GM19463 (cell line): ENCODE data around the gene PLAC8.
A peak's percentile ranks its signal among the peaks of the same experiment; 100 is the strongest.
"Not testable (repeated sequence)": the region's sequence is repeated elsewhere in the genome, so short reads cannot be mapped to it uniquely, and the experiment has no call there.

ENCODE experiments used
- ATAC-seq: cut with Tn5 transposase; IDR thresholded peaks from one replicate; pipeline ENCODE4 v1.9.1; 2021; ENCODE audit warnings: mild to moderate bottlenecking, moderate library complexity; ENCODE audit not compliant: unreplicated experiment

Gene PLAC8

DNA sequence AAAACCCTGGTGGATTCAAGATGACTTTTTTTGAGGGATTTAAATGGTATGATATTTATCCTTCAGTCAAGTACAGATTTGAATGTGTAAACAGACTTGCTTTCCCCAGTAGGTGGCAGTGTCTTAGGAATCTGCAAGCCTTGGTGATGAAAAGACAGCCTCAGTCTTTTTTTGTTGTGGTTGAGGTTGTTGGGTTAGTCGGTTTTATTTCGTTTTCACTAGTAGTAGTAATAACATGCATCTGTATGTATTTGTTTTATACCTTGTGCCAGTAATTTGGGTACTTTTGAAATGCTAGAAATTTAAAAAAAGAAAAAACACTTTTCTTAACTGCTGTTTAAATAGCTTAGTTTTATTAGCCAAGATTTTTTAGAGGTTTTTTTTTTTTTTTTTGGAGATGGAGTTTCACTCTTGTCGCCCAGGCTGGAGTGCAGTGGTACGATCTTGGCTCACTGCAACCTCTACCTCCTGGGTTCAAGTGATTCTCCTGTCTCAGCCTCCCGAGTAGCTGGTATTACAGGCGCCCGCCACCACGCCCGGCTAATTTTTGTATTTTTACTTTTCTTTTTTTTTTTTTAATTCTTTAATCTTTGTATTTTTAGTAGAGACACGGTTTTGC is 40.3 kb downstream of the PLAC8 start:
- peak; percentile 69 for ATAC-seq

DNA sequence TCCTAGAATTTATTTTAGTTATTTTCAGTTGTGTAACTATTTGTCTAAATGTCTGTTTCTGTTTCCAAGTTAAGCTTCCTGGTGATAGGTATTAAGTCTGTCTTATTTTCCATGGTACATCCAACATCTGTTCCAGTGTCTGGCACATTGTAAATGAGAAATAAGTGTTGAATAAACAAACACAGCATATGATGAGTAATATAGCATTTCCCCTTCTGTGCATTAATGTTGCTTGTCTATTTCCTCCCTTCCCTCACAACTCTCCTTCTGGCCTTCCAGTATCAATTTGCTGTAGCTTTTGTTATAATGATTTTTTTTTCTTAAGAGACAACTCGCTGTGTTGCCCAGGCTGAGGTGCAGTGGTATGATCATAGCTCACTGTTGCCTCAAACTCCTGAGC is 43.4 kb downstream of the PLAC8 start:
- ATAC-seq: no peak

DNA sequence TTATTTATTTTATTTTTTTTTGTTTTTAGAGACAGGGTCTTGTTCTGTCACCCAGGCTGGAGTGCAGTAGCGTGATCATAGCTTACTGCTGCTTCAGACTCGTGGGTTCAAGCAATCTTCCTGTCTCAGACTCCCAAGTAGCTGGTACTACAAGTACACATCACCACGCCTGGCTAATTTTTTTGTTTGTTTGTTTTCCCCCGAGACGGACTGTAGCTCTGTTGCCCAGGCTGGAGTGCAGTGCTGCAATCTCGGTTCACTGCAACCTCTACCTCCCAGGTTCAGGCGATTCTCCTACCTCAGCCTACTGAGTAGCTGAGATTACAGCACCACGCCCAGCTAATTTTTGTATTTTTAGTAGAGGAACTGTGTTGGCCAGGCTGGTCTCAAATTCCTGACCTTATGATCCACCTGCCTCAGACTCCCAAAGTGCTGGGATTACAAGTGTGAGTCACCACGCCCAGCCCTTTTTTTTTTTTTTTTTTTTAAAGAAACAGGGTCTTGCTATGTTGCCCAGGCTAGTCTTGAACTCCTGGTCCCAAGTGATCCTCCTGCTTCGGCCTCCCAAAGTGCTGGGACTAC is 47.4 kb downstream of the PLAC8 start:
- no peak for ATAC-seq

DNA sequence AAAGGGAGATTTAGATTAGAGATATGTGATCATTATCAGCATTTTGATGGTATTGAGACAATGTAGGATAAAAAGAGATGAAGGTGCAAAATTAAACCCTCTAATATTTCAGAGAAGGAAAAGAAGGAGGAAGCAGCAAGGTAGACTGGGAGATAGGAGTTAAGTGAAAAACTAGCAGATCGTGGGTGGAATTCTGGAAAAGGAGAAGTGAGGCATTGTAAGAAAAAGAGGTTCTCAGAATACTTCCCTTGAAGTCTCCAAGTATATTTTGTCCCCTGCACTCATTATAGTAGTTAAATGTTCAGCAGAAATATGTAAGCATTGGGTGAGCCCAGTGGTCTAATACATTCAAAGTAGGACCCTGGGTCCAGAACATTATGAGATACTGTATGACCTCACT is 49.3 kb downstream of the PLAC8 start:
- ATAC-seq: no peak

DNA sequence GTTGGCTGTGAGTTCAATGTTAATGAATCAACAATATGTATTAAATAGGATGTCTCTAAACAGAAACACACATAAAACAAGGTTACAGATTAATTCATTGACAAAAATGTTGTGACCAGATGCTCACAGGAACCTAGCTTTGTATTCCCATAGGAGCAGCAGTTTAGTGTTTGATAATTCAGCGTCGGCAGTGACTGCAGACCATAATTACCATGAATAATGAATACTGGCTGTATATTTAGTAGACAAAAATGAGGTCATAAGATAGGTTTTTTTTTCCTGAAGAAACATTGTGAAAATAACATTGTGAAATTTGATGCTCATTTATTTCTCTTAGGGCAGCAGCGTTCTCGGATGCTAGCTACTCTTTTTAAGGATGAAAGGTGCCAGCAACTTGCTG is 51.8 kb downstream of the PLAC8 start:
- ATAC-seq: no peak

DNA sequence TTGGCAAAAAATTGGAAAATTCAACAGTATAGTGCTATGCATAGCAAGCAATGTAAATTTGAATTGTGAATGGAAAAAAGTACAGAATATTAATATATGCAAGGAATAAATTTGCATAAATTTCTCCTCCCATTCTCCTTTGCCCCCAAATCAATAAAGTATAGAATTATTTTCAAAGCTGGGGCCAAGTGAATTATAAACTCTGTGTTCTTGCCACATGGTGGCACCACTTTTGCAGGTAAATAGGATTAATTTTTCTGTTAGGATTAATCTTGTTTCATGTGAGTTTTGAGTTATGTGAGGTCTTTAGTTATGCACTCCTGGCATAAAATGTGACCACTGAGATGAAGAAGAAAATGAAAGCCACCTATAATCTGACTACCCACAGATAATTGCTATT is 59.6 kb downstream of the PLAC8 start:
- ATAC-seq: no peak

DNA sequence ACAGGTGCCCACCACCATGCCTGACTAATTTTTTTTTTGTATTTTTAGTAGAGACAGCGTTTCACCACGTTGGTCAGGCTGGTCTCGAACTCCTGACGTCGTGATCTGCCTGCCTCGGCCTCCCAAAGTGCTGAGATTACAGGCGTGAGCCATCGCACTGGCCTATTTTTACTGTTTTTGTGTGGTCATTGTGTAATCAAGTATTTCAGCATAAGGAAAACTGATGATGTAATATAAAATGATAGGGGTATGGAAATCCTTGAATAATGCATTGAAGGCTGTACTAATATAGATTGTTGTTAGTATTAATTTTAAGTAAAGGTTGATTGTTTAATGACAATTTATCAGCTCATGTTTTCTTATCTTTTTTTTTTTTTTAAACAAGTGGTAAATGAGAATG is 65.7 kb downstream of the PLAC8 start:
- ATAC-seq: not testable (repeated sequence)

DNA sequence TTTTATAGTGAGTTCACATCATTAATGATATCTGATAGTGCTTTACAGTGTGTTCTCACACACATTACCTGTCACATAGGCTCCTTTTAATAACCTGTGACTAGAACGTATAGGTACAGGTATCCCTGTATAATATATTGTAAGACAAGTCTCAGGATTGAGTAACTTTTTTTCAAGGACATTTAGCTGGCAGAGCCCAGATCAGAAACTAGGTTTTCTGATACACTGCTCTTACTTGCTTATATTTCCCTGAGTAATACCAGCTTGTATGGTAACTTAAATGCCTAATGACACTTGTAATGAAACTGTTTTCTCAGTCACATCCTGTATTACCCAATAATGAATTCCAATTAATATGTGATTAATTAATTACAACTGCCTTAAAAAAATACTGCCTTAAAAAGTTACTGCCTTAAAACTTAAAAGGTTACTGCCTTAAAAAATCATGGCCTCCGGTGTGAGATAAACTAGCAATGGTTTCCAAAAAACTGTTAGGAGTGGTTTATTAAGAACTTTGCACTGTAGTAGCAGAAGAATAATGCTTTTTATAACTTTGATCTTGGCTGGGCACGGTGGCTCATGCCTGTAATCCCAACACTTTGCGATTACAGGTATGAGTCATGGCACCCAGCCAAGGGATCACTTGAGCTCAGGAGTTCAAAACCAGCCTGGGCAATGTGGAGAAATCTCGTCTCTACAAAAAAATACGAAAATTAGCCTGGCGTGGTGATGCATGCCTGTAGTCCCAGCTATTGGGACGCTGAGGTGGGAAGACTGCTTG is 67.6 kb downstream of the PLAC8 start:
- no peak for ATAC-seq

DNA sequence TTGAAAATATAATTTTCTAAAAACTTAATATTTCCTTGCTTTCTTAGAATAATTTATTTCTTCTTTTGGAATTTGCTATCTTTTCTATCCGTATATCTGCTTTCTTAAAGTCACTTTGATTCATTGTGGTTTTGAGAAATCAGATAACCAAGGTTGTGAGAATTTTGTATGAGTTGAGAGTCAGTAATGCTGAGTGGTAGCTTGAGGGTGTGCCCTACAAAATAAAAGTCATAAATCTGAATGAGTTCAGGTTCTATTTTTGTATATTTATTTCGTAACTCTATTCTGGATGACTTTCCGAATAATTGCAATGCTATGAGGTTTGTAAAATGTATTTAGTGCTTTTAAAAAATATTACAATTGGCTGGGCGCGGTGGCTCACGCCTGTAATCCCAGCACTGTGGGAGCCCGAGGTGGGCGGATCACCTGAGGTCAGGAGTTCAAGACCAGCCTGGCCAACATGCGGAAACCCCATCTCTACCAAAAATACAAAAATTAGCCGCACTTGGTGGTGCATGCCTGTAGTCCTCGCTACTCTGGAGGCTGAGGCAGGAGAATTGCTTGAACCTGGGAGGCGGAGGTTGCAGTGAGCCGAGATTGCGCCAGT is 70.6 kb downstream of the PLAC8 start:
- ATAC-seq: no peak

DNA sequence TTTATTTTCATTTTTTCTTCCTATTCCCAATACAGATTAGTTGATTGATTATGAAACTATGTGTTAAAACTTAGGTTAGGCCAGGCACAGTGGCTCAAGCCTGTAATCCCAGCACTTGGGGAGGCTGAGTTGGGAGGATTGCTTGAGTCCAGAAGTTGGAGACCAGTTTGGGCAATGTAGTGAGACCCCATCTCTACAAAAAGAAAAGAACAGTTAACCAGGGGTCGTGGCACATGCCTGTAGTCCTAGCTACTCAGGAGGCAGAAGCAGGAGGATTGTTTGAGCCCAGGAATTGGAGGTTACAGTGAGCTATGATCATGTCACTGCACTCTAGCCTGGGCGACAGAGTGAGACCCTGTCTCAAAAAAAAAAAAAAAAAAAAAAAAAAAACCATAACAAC is 71.4 kb downstream of the PLAC8 start:
- not testable (repeated sequence) for ATAC-seq

DNA sequence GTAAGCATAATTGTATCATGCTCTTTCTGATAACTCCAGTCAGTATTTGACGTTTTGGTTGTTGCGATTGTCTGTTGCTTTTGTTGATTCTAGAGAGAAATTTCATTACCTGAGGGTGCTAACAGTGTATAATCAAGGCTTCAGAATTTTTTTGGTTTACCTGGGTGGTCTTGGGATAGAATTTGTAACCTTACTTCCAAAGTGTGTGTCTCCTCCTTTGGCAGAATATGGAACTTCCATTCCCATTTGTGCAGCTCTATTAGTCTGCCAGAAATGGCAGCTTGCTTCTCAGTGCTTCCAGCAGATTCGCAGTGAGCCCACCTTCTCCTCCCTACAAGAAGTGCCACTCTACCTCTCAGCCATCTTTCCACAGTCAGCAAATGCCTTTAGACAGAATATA is 74.3 kb downstream of the PLAC8 start:
- no peak for ATAC-seq
